ENCODE data around the gene CCDC7. TPM values are rescaled to one million over a fixed set of nuclear protein-coding genes. Genes with fewer than 3 reads are reported as not detected.
"Not testable (repeated sequence)": the region's sequence is repeated elsewhere in the genome, so short reads cannot be mapped to it uniquely, and the experiment has no call there.

CCDC7 gene
- polyA plus RNA-seq, 1 of the 3 experiments (the other 2 are of a cell fraction) = 0.44 TPM

- TF ChIP-seq MAX (IDR thresholded peaks at IDR 0.05; ENCODE audit: low read depth) = no peak
These were observed 159.8 kb downstream of the CCDC7 start (continued) for GRCh38 chr10:32605787-32606186.

GRCh38 chr10:32610543-32610942 lies 164.6 kb downstream of the CCDC7 start:
- H2AFZ ChIP-seq (ENCODE audit: low read depth); H3K9ac ChIP-seq; H3K79me2 ChIP-seq (ENCODE audit: insufficient read depth); H3K27ac ChIP-seq (ENCODE audit: low read depth in 2 of 2, low read length in 1 of 2); H3K9me2 ChIP-seq; DNase-seq; H3K4me3 ChIP-seq (ENCODE audit: low read depth in 2 of 2, low read length in 1 of 2); H3K4me2 ChIP-seq; H3K4me1 ChIP-seq (ENCODE audit: control insufficient read depth in 1 of 2, insufficient read depth in 2 of 2, low read depth in 1 of 2, low read length in 1 of 2); H3K9me3 ChIP-seq; POLR2A ChIA-PET; H3K27me3 ChIP-seq (ENCODE audit: insufficient read depth); H3K36me3 ChIP-seq (replicated peaks in 1 of 2; ENCODE audit: control insufficient read depth in 1 of 2, insufficient read depth in 2 of 2, low read length in 1 of 2); CTCF ChIA-PET; H3F3A ChIP-seq (replicated peaks; ENCODE audit: insufficient read depth); H4K20me1 ChIP-seq (ENCODE audit: insufficient read depth): not testable (repeated sequence)
- WGBS (ENCODE audit: low lambda C conversion rate) = 96% methylated on average over 2 of the region's 2 CpGs

- Histone ChIP-seq H3K27ac (ENCODE audit: low read depth in 2 of 2, low read length in 1 of 2) (no peak overlapping the region), H3K4me3 (ENCODE audit: low read depth in 2 of 2, low read length in 1 of 2) (no peak overlapping the region), H3K4me2 (no peak overlapping the region), H3K27me3 (ENCODE audit: insufficient read depth) (no peaks in the 10 kb centered on the region), H3F3A (replicated peaks; ENCODE audit: insufficient read depth) (no peaks in the 10 kb centered on the region), H3K36me3 (replicated peaks in 1 of 2; ENCODE audit: control insufficient read depth in 1 of 2, insufficient read depth in 2 of 2, low read length in 1 of 2) (no peaks in the 10 kb centered on the region), H4K20me1 (ENCODE audit: insufficient read depth) (no peaks in the 10 kb centered on the region), H3K9me2 (no peaks in the 10 kb centered on the region), H3K4me1 (ENCODE audit: control insufficient read depth in 1 of 2, insufficient read depth in 2 of 2, low read depth in 1 of 2, low read length in 1 of 2) (no peaks in the 10 kb centered on the region), H3K79me2 (ENCODE audit: insufficient read depth) (no peaks in the 10 kb centered on the region), H3K9ac (no peak overlapping the region), H2AFZ (ENCODE audit: low read depth) (no peak overlapping the region), H3K9me3 (no peaks in the 10 kb centered on the region)
- no peak for DNase-seq
- POLR2A ChIA-PET = no interaction called here
- TF ChIP-seq POLR2AphosphoS5 (IDR thresholded peaks at IDR 0.05; ENCODE audit: low read depth, low read length) (no peak), PBX3 (IDR thresholded peaks at IDR 0.05) (no peak), USF1 (IDR thresholded peaks at IDR 0.05; ENCODE audit: borderline replicate concordance, low read depth) (no peak), FOXM1 (IDR thresholded peaks at IDR 0.05; ENCODE audit: low read depth) (no peak), YY1 (IDR thresholded peaks at IDR 0.05; ENCODE audit: low read depth) (no peak), CTCF (IDR thresholded peaks at IDR 0.05) (no peak), SIN3A (IDR thresholded peaks at IDR 0.05; ENCODE audit: borderline replicate concordance, low read depth, low read length) (no peak), MAX (IDR thresholded peaks at IDR 0.05; ENCODE audit: low read depth) (no peak), TCF12 (IDR thresholded peaks at IDR 0.05) (no peak), MEF2A (IDR thresholded peaks at IDR 0.05; ENCODE audit: borderline replicate concordance, low read depth) (no peak), FOXJ3 (CRISPR knock-in tag; IDR thresholded peaks at IDR 0.05) (no peak), RXRA (IDR thresholded peaks at IDR 0.05; ENCODE audit: borderline replicate concordance, low read depth) (no peak), TEAD4 (IDR thresholded peaks at IDR 0.05; ENCODE audit: borderline replicate concordance, insufficient read depth) (no peak), ELF1 (IDR thresholded peaks at IDR 0.05) (no peak), IRF3 (IDR thresholded peaks at IDR 0.05; ENCODE audit: low read depth, low read length) (no peak)
- CTCF ChIA-PET = no interaction called here
- WGBS (ENCODE audit: low lambda C conversion rate) = 26% methylated on average over 2 of the region's 2 CpGs
These were observed 170.5 kb downstream of the CCDC7 start for GRCh38 chr10:32616438-32616837.

All from SK-N-SH (cell line).